ENCODE data around the gene CTNNBIP1. TPM values are rescaled to one million over a fixed set of nuclear protein-coding genes. Genes with fewer than 3 reads are reported as not detected.

CTNNBIP1 gene
- total RNA-seq, 1 experiment from 2014 or later, result 44.4 TPM

DNA sequence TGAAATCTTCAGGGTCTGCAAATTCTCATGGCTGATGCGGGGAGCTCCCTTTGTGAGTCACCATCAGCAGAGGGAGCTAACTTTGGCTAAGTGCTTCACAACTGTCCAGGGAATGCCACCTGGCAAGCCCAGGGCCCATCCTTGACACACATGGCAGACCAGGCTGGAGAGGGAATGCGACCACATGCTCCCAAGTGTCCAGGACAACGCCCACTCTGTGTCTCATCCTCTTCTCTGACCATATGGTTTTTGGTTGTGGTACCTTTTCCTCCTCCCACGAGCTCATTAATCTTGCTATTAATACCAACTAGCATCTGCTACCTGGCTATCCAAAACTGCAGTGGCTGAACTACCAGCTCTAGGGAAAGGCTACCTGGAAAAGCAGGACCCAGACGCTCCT, 49.2 kb downstream of the CTNNBIP1 start:
- Histone ChIP-seq H2BK15ac (ENCODE audit: low read depth, low read length) (no peak overlapping the region), H3K9me3 (ENCODE audit: control insufficient read depth, low read depth, low read length) (no peaks in the 10 kb centered on the region), H3K27me3 (ENCODE audit: insufficient read depth, low read length) (no peaks in the 10 kb centered on the region), H2AK5ac (ENCODE audit: insufficient read length, low read length) (no peak overlapping the region), H4K5ac (ENCODE audit: insufficient read length, low read depth, low read length) (no peak overlapping the region), H2BK12ac (ENCODE audit: insufficient read length, low read depth, low read length) (no peak overlapping the region), H3K23ac (ENCODE audit: insufficient read length, low read depth, low read length) (no peak overlapping the region), H3K56ac (ENCODE audit: insufficient read length, low read depth, low read length) (no peak overlapping the region), H3K18ac (ENCODE audit: insufficient read length, low read depth, low read length) (no peak overlapping the region), H2BK120ac (ENCODE audit: low read depth, low read length, poor library complexity, severe bottlenecking) (no peak overlapping the region), H4K8ac (replicated peaks; ENCODE audit: insufficient read length, low read depth, low read length) (no peak overlapping the region), H4K91ac (ENCODE audit: insufficient read length, low read depth, low read length) (no peak overlapping the region), H3K79me1 (ENCODE audit: insufficient read depth, low read depth, low read length, poor library complexity, severe bottlenecking) (no peaks in the 10 kb centered on the region), H2BK5ac (ENCODE audit: insufficient read length, low read length) (no peak overlapping the region), H3K4me1 (ENCODE audit: insufficient read depth, low read length) (peaks cover 4% of the 10 kb centered on the region), H3K23me2 (ENCODE audit: insufficient read length, low read depth, low read length, poor library complexity, severe bottlenecking) (no peaks in the 10 kb centered on the region), H3K14ac (ENCODE audit: insufficient read depth, low read length) (no peak overlapping the region; the same call in 1 of the 2 replicates), H2AFZ (ENCODE audit: low read length) (no peak overlapping the region), H3K4me2 (ENCODE audit: insufficient read depth, insufficient read length, low read length) (no peak overlapping the region), H3T11ph (ENCODE audit: low read length) (no peak overlapping the region), H3K27ac (ENCODE audit: insufficient read length, low read depth, low read length) (no peak overlapping the region), H2BK20ac (ENCODE audit: low read depth, low read length, poor library complexity, severe bottlenecking) (no peak overlapping the region), H3K4ac (ENCODE audit: low read depth, low read length) (no peak overlapping the region), H3K9ac (ENCODE audit: extremely low read depth, insufficient read length, low read length) (no peak overlapping the region), H4K20me1 (ENCODE audit: control insufficient read depth, insufficient read depth, insufficient read length) (no peaks in the 10 kb centered on the region), H3K79me2 (ENCODE audit: insufficient read depth, low read length) (no peaks in the 10 kb centered on the region)
- DNase-seq, result no peak
- H3K4me1 Mint-ChIP-seq, result peaks cover 17 to 18% of the 10 kb centered on the region in 2 experiments
- WGBS (ENCODE audit: extremely low coverage, insufficient read length, low lambda C conversion rate), result no CpG with 5 or more reads among the region's 5 CpGs
- H3K27me3 Mint-ChIP-seq (ENCODE audit: low read depth), result no peaks in the 10 kb centered on the region
- H3K4me3 Mint-ChIP-seq, result no peak overlapping the region
- H3K27ac Mint-ChIP-seq, result peak overlapping the region in 2 of 3 experiments; percentile 62 to 72; a peak in 2 of 7 replicates
- TF ChIP-seq CTCF (conservative IDR thresholded peaks at IDR 0.05), result no peak
- peaks cover 7 to 13% (median 11%) of the 10 kb centered on the region in 3 experiments for H3K36me3 Mint-ChIP-seq (ENCODE audit: insufficient read depth in 1 of 3, low read depth in 3 of 3)
- no peaks in the 10 kb centered on the region for H3K9me3 Mint-ChIP-seq
